Forelimb muscle (tissue), 1 donor: ENCODE results near the gene TECR. TPM values are rescaled to one million over a fixed set of nuclear protein-coding genes. Genes with fewer than 3 reads are reported as not detected.
"Not testable (repeated sequence)": the region's sequence is repeated elsewhere in the genome, so short reads cannot be mapped to it uniquely, and the experiment has no call there.

Experiments used
- DNase-seq: peaks from one replicate; pipeline ENCODE4 v3.0.0-alpha.2; 2013; ENCODE audit warnings: low read depth
- polyA plus RNA-seq: library from polyadenylated mRNA; unstranded; fragments of 120-200 nt; gene quantifications from one replicate; pipeline ENCODE4 v1.2.1, GENCODE V29; 2013; ENCODE audit not compliant: insufficient read length

Gene TECR
- polyA plus RNA-seq, 1 donor, result 119 TPM

DNA sequence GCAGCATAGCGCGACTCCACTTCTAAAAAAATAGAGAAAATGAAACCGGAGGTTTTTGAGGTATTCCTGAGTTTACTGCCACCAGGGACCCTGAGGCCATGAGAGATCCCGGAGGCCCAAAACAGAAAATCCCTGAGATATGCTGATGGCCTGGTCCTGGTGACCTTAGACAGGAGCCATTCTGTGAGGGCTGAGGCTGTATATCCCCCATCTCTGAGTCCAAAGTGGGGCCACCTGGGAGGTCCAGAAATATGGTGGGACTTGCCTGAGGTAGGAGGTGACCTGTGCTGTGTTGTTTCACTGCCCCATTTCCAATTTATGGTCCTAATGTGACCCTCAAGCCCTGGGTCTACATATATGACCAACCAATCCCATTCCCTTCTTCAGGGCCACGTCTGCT lies 55.0 kb downstream of the TECR start:
- not testable (repeated sequence) for DNase-seq

DNA sequence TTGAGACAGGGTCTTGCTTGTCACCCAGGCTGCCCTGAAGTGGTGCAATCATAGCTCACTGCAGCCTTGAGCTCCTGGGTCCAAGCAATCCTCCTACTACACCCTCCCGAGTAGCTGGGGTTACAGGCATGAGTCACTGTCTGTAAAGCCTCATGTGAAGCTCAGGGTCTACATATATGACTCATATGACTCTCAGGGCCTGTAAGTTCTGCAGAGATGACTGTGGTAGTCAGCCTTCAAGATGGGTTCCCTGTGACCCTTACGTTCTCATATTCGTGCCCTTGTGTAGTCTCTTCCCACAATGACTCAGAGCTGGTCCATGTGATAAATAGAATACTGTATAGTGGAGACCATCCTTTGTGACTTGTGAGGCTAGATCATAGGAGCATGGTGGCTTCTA lies 55.8 kb downstream of the TECR start:
- DNase-seq, result not testable (repeated sequence)

DNA sequence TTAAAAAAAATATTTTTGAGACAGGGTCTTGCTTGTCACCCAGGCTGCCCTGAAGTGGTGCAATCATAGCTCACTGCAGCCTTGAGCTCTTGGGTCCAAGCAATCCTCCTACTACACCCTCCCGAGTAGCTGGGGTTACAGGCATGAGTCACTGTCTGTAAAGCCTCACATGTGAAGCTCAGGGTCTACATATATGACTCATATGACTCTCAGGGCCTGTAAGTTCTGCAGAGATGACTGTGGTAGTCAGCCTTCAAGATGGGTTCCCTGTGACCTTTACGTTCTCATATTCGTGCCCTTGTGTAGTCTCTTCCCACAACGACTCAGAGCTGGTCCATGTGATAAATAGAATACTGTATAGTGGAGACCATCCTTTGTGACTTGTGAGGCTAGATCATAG lies 60.0 kb downstream of the TECR start:
- not testable (repeated sequence) for DNase-seq

DNA sequence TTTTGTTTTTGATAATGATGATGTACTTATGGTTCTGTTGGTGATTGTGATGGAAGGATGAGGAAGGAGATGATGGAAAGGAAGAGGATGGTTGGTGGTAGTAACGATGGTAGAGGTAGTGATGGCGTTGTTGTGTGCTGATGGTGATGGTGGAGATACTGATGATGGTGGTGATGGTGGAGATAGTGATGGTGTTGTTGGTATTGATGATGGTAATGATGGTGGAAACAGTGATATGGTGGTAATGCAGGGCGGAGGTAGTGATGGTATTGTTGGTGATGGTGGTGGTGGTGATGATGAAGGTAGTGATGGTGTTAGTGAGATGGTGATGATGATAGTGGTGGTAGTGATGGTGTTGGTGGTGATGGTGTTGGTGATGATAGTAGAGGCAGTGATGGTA lies 66.2 kb downstream of the TECR start:
- DNase-seq, result no peak

DNA sequence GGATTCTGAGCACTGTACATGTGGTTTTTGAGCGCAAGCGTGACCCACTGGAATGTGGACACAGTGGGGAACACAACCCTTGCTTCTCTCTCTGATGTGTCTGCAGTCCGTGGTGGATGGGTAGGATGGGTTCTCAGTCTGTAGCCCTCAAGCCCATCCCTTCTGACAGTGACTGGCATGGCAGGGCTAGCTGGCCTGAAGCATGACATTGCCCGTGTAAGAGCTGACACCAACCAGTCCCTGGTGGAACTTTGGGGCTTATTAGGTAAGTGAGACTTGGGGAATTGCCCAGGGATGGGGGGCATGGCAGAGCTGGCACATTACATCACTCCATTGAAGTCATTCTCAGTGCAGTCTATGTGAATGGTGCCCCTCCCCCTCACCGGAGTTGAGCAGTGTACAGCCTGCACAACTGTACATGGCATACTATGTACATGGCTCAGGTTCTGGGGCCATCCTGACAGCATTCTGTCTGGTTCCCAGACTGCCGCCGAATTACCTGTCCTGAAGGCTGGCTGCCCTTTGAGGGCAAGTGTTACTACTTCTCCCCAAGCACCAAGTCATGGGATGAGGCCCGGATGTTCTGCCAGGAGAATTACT lies 70.3 kb downstream of the TECR start:
- DNase-seq, result no peak

DNA sequence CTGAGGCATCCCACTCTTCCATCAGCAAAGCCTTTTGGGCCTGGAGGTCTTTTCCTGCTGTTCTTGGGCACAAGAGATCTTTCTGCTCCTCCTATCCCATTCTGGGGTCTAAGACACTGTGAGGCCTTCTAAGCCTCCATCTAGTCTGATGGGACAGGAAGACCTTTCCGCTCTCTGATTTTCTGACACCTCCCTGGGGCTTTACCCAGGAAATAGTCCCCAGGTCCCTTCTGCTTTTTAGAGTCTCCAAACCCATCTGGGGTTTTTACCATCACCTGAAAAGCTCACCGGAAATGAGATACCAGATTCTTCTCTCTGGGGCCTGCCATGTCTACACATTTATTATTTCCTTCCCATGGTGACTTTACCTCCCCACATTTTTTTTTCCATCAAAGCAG lies 74.6 kb downstream of the TECR start:
- DNase-seq, result no peak

DNA sequence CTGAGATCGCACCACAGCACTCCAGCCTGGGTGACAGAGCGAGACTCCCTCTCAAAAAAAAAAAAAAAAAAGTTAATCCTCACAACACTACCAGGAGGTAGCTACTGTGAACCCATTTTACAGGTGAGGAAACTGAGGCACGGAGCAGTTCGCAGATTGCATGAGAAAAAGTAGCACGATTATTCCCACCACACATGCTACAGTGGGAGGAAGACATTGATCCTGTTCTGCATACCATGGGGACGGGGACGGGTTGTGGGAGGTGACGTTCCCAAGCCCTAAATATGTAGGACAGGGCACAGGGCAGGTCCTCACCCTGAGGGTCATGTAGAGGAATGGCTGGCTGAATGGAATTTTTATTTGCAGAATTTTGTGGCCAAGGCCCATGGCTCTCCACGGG lies 77.2 kb downstream of the TECR start:
- no peak for DNase-seq

DNA sequence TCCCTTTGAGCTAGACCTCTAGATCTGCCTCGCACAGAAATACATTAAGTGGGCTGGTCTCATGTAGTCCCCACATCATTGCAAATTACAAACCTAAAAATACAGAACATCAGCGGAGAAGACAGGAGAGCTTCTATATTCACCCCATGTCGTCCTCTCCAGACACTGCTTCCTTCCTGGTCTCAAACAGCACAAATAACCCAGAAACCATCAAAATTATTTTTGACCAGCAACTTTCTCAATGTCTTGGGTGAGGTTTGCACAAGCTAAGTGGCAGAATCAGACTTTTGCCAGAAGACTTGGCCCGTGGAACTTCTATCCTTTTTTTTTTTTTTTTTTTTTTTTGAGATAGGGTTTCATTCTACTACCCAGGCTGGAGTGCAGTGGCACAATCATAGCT lies 81.7 kb downstream of the TECR start:
- no peak for DNase-seq

DNA sequence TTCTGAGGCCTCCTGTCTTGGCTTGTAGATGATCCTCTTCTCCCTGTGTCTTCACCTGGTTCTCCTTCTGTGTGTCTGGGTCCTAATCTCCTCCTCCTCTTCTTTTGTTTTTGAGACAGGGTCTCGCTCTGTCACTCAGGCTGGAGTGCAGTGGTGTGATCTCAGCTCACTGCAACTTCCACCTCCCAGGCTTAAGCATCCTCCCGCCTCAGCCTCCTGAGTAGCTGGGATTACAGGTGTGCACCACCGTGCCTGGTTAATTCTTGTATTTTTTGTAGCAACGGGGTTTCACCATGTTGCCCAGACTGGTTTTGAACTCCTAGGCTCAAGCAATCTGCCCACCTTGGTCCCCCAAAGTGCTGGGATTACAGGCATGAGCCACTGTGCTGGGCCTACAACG lies 82.8 kb downstream of the TECR start:
- DNase-seq, result not testable (repeated sequence)

DNA sequence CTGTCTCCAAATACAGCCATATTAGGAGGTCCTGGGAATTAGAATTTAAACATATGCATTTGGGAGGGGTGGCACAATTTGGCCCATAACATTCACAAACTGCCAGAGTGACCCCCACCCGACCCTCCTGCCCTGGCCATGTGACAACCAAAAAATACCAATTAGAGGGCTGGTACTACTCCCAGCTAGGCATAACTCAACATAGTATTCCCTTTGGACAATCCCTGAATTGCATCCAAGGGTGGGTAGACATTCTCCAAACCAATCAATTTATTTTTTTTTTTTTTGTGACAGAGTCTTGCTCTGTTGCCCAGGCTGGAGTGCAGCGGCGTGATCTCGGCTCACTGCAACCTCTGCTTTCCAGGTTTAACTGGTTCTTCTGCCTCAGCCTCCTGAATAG lies 83.3 kb downstream of the TECR start:
- DNase-seq, result no peak

DNA sequence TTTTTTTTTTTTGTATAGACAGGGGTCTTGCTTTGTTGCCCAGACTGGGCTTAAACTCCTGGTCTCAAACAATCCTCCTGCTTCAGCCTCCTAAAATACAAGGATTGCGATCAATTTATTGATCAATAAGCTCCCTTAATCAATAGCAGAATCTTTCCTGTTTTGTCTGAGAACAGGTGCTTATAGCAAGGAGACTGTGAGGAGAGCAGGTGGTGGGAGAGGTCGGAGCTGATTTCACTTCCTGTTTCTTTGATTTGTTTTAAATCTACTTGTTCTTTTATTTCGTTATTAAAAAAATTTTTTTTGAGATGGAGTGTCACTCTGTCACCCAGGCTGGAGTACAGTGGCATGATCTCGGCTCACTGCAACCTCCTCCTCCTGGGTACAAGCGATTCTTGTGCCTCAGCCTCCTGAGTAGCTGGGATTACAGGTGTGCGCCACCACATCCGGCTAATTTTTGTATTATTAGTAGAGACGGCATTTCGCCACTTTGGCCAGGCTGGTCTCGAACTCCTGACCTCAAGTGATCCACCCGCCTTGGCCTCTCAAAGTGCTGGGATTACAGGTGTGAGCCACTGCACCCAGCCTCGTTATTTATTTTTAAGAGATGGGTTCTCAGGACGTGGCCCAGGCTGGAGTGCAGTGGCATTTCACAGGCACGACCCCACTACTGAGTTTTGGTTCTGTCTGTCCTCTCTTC lies 84.2 kb downstream of the TECR start:
- not testable (repeated sequence) for DNase-seq

DNA sequence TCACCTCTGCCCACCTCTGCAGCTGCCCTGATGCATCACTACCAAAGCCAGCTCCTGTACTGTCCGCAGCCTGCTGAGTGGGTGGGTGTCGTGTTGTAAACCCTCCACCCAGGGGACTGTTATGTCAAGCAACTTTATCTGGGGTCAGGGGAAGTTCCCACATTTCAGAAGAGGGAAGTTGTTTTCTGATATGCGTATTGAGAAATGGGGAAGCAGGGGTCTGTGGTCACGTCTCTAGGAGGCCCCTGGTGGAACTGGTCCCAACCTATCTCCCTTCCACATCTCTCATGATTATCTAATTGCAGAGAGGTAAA lies 84.7 kb downstream of the TECR start:
- DNase-seq, result peak; percentile 4

Other genes starting within 250 kb of the TECR start
- 58.2 TPM for gene ADGRE5, start 148.2 kb upstream of the TECR start, polyA plus RNA-seq
- 41.3 TPM for gene DDX39A, start 110.3 kb upstream of the TECR start, polyA plus RNA-seq
- 65.8 TPM for gene PKN1, start 96.3 kb upstream of the TECR start, polyA plus RNA-seq
- gene PTGER1, start 54.2 kb upstream of the TECR start, polyA plus RNA-seq, result not detected
- gene GIPC1, start 33.5 kb upstream of the TECR start, polyA plus RNA-seq, result 41.1 TPM
- 85.5 TPM for gene DNAJB1, start 11.2 kb upstream of the TECR start, polyA plus RNA-seq
- gene NDUFB7, start 42.5 kb downstream of the TECR start, polyA plus RNA-seq, result 132 TPM
- not detected for gene CLEC17A, start 53.5 kb downstream of the TECR start, polyA plus RNA-seq
- not detected for gene ADGRE3, start 145.2 kb downstream of the TECR start, polyA plus RNA-seq
- 22.0 TPM for gene ZNF333, start 160.5 kb downstream of the TECR start, polyA plus RNA-seq
- gene ADGRE2, start 249.0 kb downstream of the TECR start, polyA plus RNA-seq, result 0.51 TPM